ENCODE results near the gene CCAR1. TPM values are rescaled to one million over a fixed set of nuclear protein-coding genes. Genes with fewer than 3 reads are reported as not detected.

Gene CCAR1
- total and polyA plus RNA-seq, 2 of the 4 experiments (the other 2 are of a cell fraction), result 35.1 to 60.8 TPM

DNA sequence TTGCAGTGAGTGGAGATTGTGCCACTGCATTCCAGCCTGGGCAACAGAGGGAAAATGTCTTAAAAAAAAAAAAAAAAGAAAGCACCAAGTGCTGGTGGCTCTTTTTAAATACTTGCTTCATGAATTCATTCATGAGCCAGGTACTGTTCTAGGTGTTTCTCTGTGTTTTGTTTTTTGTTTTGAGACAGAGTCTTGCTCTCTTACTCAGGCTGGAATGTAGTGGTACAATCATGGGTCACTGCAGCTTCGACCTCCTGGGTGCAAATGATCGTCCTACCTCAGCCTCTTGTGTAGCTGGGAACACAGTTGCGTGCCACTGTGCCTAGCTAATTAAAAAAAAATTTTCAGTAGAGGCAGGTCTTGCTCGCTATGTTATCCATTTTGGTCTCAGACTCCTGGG lies 111.6 kb downstream of the CCAR1 start:
- ChIA-PET CTCF (no interaction called here), POLR2A (ENCODE audit: unreplicated experiment) (no interaction called here)
- no peak overlapping the region for H3K56ac ChIP-seq (ENCODE audit: extremely low read depth, insufficient read depth, low read length)
- ATAC-seq (ENCODE audit: low read depth), result no peak
- H2AFZ ChIP-seq (replicated peaks; ENCODE audit: low read length, poor library complexity), result no peak overlapping the region
- H3K27me3 ChIP-seq (ENCODE audit: control insufficient read depth, insufficient read depth, low read length), result peaks cover 56% of the 10 kb centered on the region
- H2BK15ac ChIP-seq (ENCODE audit: low read depth, low read length), result no peak overlapping the region
- intact Hi-C loops (cut with micrococcal nuclease) (no loop called here), dilution Hi-C loops (cut with HindIII; ENCODE audit: low sequenced_read_pairs, unreplicated experiment) (no loop called here), in situ Hi-C loops (cut with MboI; ENCODE audit: low sequenced_read_pairs) (no loop called here)
- H3K14ac ChIP-seq (replicated peaks; ENCODE audit: low read depth, low read length), result no peak overlapping the region
- H2BK20ac ChIP-seq (ENCODE audit: low read depth, low read length), result no peak overlapping the region
- no TSS peak for BruUV-seq (replicated peaks)
- no peaks in the 10 kb centered on the region for H3K9me1 ChIP-seq (ENCODE audit: insufficient read depth, low read length)
- no peak overlapping the region for H4K8ac ChIP-seq (ENCODE audit: low read depth in 2 of 2, low read length in 2 of 2)
- no peak overlapping the region for H2BK120ac ChIP-seq (ENCODE audit: low read depth, low read length)
- no peaks in the 10 kb centered on the region for H4K20me1 ChIP-seq (ENCODE audit: insufficient read depth, low read length)
- H3K9me3 ChIP-seq (ENCODE audit: control insufficient read depth, insufficient read depth, low read length), result no peaks in the 10 kb centered on the region
- no peak for DNase-seq
- H3K18ac ChIP-seq (ENCODE audit: low read depth, low read length), result no peak overlapping the region
- no peak overlapping the region for H2AK5ac ChIP-seq (ENCODE audit: low read depth, low read length)
- H3K27ac ChIP-seq (ENCODE audit: insufficient read depth, low read length), result no peak overlapping the region
- H3K4me2 ChIP-seq (ENCODE audit: low read depth, low read length), result no peak overlapping the region
- no peak for TF ChIP-seq SMC3 (IDR thresholded peaks at IDR 0.05; ENCODE audit: low read depth, low read length)
- no peak for TF ChIP-seq CEBPB (IDR thresholded peaks at IDR 0.05; ENCODE audit: low read depth, low read length)
- TF ChIP-seq FOS (IDR thresholded peaks at IDR 0.05; ENCODE audit: low read depth, low read length), result no peak
- TF ChIP-seq, protein P1, sequence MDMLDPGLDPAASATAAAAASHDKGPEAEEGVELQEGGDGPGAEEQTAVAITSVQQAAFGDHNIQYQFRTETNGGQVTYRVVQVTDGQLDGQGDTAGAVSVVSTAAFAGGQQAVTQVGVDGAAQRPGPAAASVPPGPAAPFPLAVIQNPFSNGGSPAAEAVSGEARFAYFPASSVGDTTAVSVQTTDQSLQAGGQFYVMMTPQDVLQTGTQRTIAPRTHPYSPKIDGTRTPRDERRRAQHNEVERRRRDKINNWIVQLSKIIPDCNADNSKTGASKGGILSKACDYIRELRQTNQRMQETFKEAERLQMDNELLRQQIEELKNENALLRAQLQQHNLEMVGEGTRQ (IDR thresholded peaks at IDR 0.05; ENCODE audit: low read depth, low read length), result no peak
- no peak for TF ChIP-seq RFX5 (IDR thresholded peaks at IDR 0.05; ENCODE audit: low read depth, low read length)
- TF ChIP-seq, protein P2, sequence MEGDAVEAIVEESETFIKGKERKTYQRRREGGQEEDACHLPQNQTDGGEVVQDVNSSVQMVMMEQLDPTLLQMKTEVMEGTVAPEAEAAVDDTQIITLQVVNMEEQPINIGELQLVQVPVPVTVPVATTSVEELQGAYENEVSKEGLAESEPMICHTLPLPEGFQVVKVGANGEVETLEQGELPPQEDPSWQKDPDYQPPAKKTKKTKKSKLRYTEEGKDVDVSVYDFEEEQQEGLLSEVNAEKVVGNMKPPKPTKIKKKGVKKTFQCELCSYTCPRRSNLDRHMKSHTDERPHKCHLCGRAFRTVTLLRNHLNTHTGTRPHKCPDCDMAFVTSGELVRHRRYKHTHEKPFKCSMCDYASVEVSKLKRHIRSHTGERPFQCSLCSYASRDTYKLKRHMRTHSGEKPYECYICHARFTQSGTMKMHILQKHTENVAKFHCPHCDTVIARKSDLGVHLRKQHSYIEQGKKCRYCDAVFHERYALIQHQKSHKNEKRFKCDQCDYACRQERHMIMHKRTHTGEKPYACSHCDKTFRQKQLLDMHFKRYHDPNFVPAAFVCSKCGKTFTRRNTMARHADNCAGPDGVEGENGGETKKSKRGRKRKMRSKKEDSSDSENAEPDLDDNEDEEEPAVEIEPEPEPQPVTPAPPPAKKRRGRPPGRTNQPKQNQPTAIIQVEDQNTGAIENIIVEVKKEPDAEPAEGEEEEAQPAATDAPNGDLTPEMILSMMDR (conservative IDR thresholded peaks at IDR 0.05; ENCODE audit: low read depth, low read length), result no peak
- no peak for TF ChIP-seq MXI1 (IDR thresholded peaks at IDR 0.05; ENCODE audit: borderline replicate concordance, low read depth, low read length)
- TF ChIP-seq NFE2L2 (IDR thresholded peaks at IDR 0.05; ENCODE audit: low read depth, low read length), result no peak
- no peak for TF ChIP-seq MAFK (IDR thresholded peaks at IDR 0.05; ENCODE audit: low read depth, low read length)
- TF ChIP-seq RAD21 (IDR thresholded peaks at IDR 0.05; ENCODE audit: low read length), result no peak
- TF ChIP-seq POLR2A (IDR thresholded peaks at IDR 0.05; ENCODE audit: low read depth, low read length), result no peak
- no peak for TF ChIP-seq BHLHE40 (IDR thresholded peaks at IDR 0.05; ENCODE audit: low read depth, low read length)
- H4K5ac ChIP-seq (ENCODE audit: low read depth, low read length), result no peak overlapping the region
- H3K4me1 ChIP-seq (ENCODE audit: control insufficient read depth, insufficient read depth, low read length), result no peaks in the 10 kb centered on the region
- no peak overlapping the region for H3K4me3 ChIP-seq (ENCODE audit: insufficient read depth, low read depth, low read length)
- no peak overlapping the region for H4K91ac ChIP-seq (ENCODE audit: insufficient read depth, low read depth, low read length)
- H3K23ac ChIP-seq (ENCODE audit: low read depth, low read length), result no peak overlapping the region
- H3K4ac ChIP-seq (ENCODE audit: low read depth, low read length), result no peak overlapping the region
- H3K36me3 ChIP-seq (ENCODE audit: control insufficient read depth, insufficient read depth, low read length), result no peaks in the 10 kb centered on the region
- no peak overlapping the region for H2AK9ac ChIP-seq (replicated peaks; ENCODE audit: low read depth, low read length, poor library complexity)
- H2BK5ac ChIP-seq (ENCODE audit: low read depth, low read length, poor library complexity, severe bottlenecking), result no peak overlapping the region
- H3K9ac ChIP-seq (ENCODE audit: low read depth, low read length), result no peak overlapping the region
- H3K79me1 ChIP-seq (ENCODE audit: low read depth in 1 of 2, low read length in 2 of 2), result no peaks in the 10 kb centered on the region
- 40% methylated on average over 2 of the region's 4 CpGs; no CpG with 5 or more reads in 1 of the 2 experiments for WGBS, 2 experiments (ENCODE audit: extremely low coverage in 2 of 2, insufficient read length in 1 of 2)

Measured in IMR-90 (cell line).